ENCODE results near the gene TPGS2. TPM values are rescaled to one million over a fixed set of nuclear protein-coding genes. Genes with fewer than 3 reads are reported as not detected.
"Not testable (repeated sequence)": the region's sequence is repeated elsewhere in the genome, so short reads cannot be mapped to it uniquely, and the experiment has no call there.

Gene TPGS2
- total RNA-seq, 2 experiments from 2014 or later, result 137 to 141 TPM

- no peaks in the 10 kb centered on the region for H3K9me3 Mint-ChIP-seq (ENCODE audit: insufficient read depth)
- H3K4me3 Mint-ChIP-seq, result no peak overlapping the region
- H3K4me1 Mint-ChIP-seq (ENCODE audit: low read depth), result peaks cover 12% of the 10 kb centered on the region
- no peak overlapping the region for H3K27ac Mint-ChIP-seq
- no peak for ATAC-seq
- no peak for DNase-seq
- ChIA-PET POLR2A (no interaction called here), CTCF (no interaction called here)
- peaks cover 2% of the 10 kb centered on the region for H3K27me3 Mint-ChIP-seq (ENCODE audit: low read depth)
- no peaks in the 10 kb centered on the region for H3K36me3 Mint-ChIP-seq (ENCODE audit: low read depth)
Measured at GRCh38 chr18:36771245-36771644, 57.6 kb downstream of the TPGS2 start.

- Mint-ChIP-seq H3K27ac (no peak overlapping the region), H3K27me3 (ENCODE audit: low read depth) (peaks cover 2% of the 10 kb centered on the region), H3K36me3 (ENCODE audit: low read depth) (no peaks in the 10 kb centered on the region), H3K9me3 (ENCODE audit: insufficient read depth) (no peaks in the 10 kb centered on the region), H3K4me3 (no peak overlapping the region), H3K4me1 (ENCODE audit: low read depth) (peaks cover 12% of the 10 kb centered on the region)
- ChIA-PET POLR2A (no interaction called here), CTCF (no interaction called here)
- ATAC-seq, result no peak
- DNase-seq, result no peak
Measured at GRCh38 chr18:36770315-36770946, 58.4 kb downstream of the TPGS2 start.

- H3K27ac Mint-ChIP-seq, result no peak overlapping the region
Measured at GRCh38 chr18:36769611-36770314, 59.0 kb downstream of the TPGS2 start.

GRCh38 chr18:36769172-36769571, 59.6 kb downstream of the TPGS2 start:
- CTCF ChIA-PET, result no interaction called here
- Mint-ChIP-seq H3K27ac (no peak overlapping the region), H3K4me3 (no peak overlapping the region), H3K36me3 (ENCODE audit: low read depth) (no peaks in the 10 kb centered on the region), H3K4me1 (ENCODE audit: low read depth) (peaks cover 12% of the 10 kb centered on the region), H3K27me3 (ENCODE audit: low read depth) (peaks cover 2% of the 10 kb centered on the region), H3K9me3 (ENCODE audit: insufficient read depth) (no peaks in the 10 kb centered on the region)
- no peak for DNase-seq
- no peak for ATAC-seq
- POLR2A ChIA-PET, result no interaction called here

More at GRCh38 chr18:36769611-36770314, 59.0 kb downstream of the TPGS2 start:
- H3K27me3 Mint-ChIP-seq (ENCODE audit: low read depth), result peaks cover 2% of the 10 kb centered on the region
- no peaks in the 10 kb centered on the region for H3K9me3 Mint-ChIP-seq (ENCODE audit: insufficient read depth)
- H3K4me3 Mint-ChIP-seq, result no peak overlapping the region
- DNase-seq, result peak; percentile 24
- ChIA-PET CTCF (no interaction called here), POLR2A (no interaction called here)
- no peaks in the 10 kb centered on the region for H3K36me3 Mint-ChIP-seq (ENCODE audit: low read depth)
- H3K4me1 Mint-ChIP-seq (ENCODE audit: low read depth), result peaks cover 12% of the 10 kb centered on the region
- ATAC-seq, result no peak

- H3K36me3 Mint-ChIP-seq (ENCODE audit: low read depth), result no peaks in the 10 kb centered on the region
- no peak for DNase-seq
- H3K4me1 Mint-ChIP-seq (ENCODE audit: low read depth), result peaks cover 8% of the 10 kb centered on the region
- no peak overlapping the region for H3K4me3 Mint-ChIP-seq
- peaks cover 2% of the 10 kb centered on the region for H3K27me3 Mint-ChIP-seq (ENCODE audit: low read depth)
- no peak overlapping the region for H3K27ac Mint-ChIP-seq
- CTCF ChIA-PET, result no interaction called here
- POLR2A ChIA-PET, result no interaction called here
- ATAC-seq, result no peak
- H3K9me3 Mint-ChIP-seq (ENCODE audit: insufficient read depth), result no peaks in the 10 kb centered on the region
Measured at GRCh38 chr18:36766836-36767235, 62.0 kb downstream of the TPGS2 start.

GRCh38 chr18:36762965-36763364, 65.8 kb downstream of the TPGS2 start:
- DNase-seq; POLR2A ChIA-PET; H3K4me3 Mint-ChIP-seq; H3K36me3 Mint-ChIP-seq (ENCODE audit: low read depth); H3K9me3 Mint-ChIP-seq (ENCODE audit: insufficient read depth); H3K27ac Mint-ChIP-seq; H3K27me3 Mint-ChIP-seq (ENCODE audit: low read depth); ATAC-seq; H3K4me1 Mint-ChIP-seq (ENCODE audit: low read depth); CTCF ChIA-PET: not testable (repeated sequence)

- Mint-ChIP-seq H3K27me3 (ENCODE audit: low read depth) (no peaks in the 10 kb centered on the region), H3K4me1 (ENCODE audit: low read depth) (no peaks in the 10 kb centered on the region), H3K9me3 (ENCODE audit: insufficient read depth) (no peaks in the 10 kb centered on the region), H3K4me3 (no peak overlapping the region), H3K27ac (no peak overlapping the region), H3K36me3 (ENCODE audit: low read depth) (no peaks in the 10 kb centered on the region)
- no peak for ATAC-seq
- POLR2A ChIA-PET, result no interaction called here
- no peak for DNase-seq
- CTCF ChIA-PET, result no interaction called here
Measured at GRCh38 chr18:36762074-36762473, 66.7 kb downstream of the TPGS2 start.

GRCh38 chr18:36761186-36761698, 67.6 kb downstream of the TPGS2 start:
- H3K27me3 Mint-ChIP-seq (ENCODE audit: low read depth), result peaks cover under 1% of the 10 kb centered on the region
- CTCF ChIA-PET, result no interaction called here
- no peak overlapping the region for H3K27ac Mint-ChIP-seq

GRCh38 chr18:36760598-36760997, 68.2 kb downstream of the TPGS2 start:
- H3K4me3 Mint-ChIP-seq, result no peak overlapping the region
- CTCF ChIA-PET, result no interaction called here
- ATAC-seq, result no peak
- no peaks in the 10 kb centered on the region for H3K9me3 Mint-ChIP-seq (ENCODE audit: insufficient read depth)
- no peak overlapping the region for H3K27ac Mint-ChIP-seq
- H3K27me3 Mint-ChIP-seq (ENCODE audit: low read depth), result peaks cover 2% of the 10 kb centered on the region
- POLR2A ChIA-PET, result no interaction called here
- no peak for DNase-seq
- no peaks in the 10 kb centered on the region for H3K36me3 Mint-ChIP-seq (ENCODE audit: low read depth)
- no peaks in the 10 kb centered on the region for H3K4me1 Mint-ChIP-seq (ENCODE audit: low read depth)

More at GRCh38 chr18:36761186-36761698, 67.6 kb downstream of the TPGS2 start:
- H3K36me3 Mint-ChIP-seq (ENCODE audit: low read depth), result no peaks in the 10 kb centered on the region
- no peak overlapping the region for H3K4me3 Mint-ChIP-seq
- no peak for DNase-seq
- no peaks in the 10 kb centered on the region for H3K4me1 Mint-ChIP-seq (ENCODE audit: low read depth)
- no peak for ATAC-seq
- POLR2A ChIA-PET, result no interaction called here
- H3K9me3 Mint-ChIP-seq (ENCODE audit: insufficient read depth), result no peaks in the 10 kb centered on the region

- ChIA-PET CTCF (no interaction called here), POLR2A (no interaction called here)
- no peaks in the 10 kb centered on the region for H3K9me3 Mint-ChIP-seq (ENCODE audit: insufficient read depth)
- no peaks in the 10 kb centered on the region for H3K36me3 Mint-ChIP-seq (ENCODE audit: low read depth)
- H3K27me3 Mint-ChIP-seq (ENCODE audit: low read depth), result peaks cover 4% of the 10 kb centered on the region
- H3K4me1 Mint-ChIP-seq (ENCODE audit: low read depth), result no peaks in the 10 kb centered on the region
- no peak overlapping the region for H3K4me3 Mint-ChIP-seq
- DNase-seq (no peak), ATAC-seq (no peak)
- H3K27ac Mint-ChIP-seq, result no peak overlapping the region
Measured at GRCh38 chr18:36759167-36759776, 69.5 kb downstream of the TPGS2 start.

GRCh38 chr18:36758623-36759022, 70.2 kb downstream of the TPGS2 start:
- Mint-ChIP-seq H3K27me3 (ENCODE audit: low read depth) (peaks cover 5% of the 10 kb centered on the region), H3K4me1 (ENCODE audit: low read depth) (no peaks in the 10 kb centered on the region), H3K4me3 (no peak overlapping the region), H3K36me3 (ENCODE audit: low read depth) (no peaks in the 10 kb centered on the region), H3K9me3 (ENCODE audit: insufficient read depth) (no peaks in the 10 kb centered on the region), H3K27ac (no peak overlapping the region)
- DNase-seq (no peak), ATAC-seq (no peak)
- CTCF ChIA-PET, result no interaction called here
- POLR2A ChIA-PET, result no interaction called here

GRCh38 chr18:36757991-36758390, 70.8 kb downstream of the TPGS2 start:
- CTCF ChIA-PET, result no interaction called here
- no peak for DNase-seq

More at GRCh38 chr18:36757991-36758390, 70.8 kb downstream of the TPGS2 start:
- Mint-ChIP-seq H3K27me3 (ENCODE audit: low read depth) (peaks cover 7% of the 10 kb centered on the region), H3K9me3 (ENCODE audit: insufficient read depth) (no peaks in the 10 kb centered on the region), H3K27ac (no peak overlapping the region), H3K4me3 (no peak overlapping the region), H3K4me1 (ENCODE audit: low read depth) (no peaks in the 10 kb centered on the region), H3K36me3 (ENCODE audit: low read depth) (no peaks in the 10 kb centered on the region)
- ATAC-seq, result no peak
- POLR2A ChIA-PET, result no interaction called here

All from activated CD8-positive, alpha-beta T cell treated with anti-CD3 and anti-CD28 coated beads, Interleukin-2, amount 10 ng/mL, durations not matched to agents 7 days and 5 days (primary cell).